ENCODE measurements around the gene PINLYP. TPM values are rescaled to one million over a fixed set of nuclear protein-coding genes. Genes with fewer than 3 reads are reported as not detected.

PINLYP gene
- total RNA-seq, 1 experiment from 2014 or later = 0.17 TPM

Other genes with a start within 250 kb of the PINLYP start
- not detected for gene CD177, start 222.1 kb upstream of the PINLYP start, total RNA-seq (2021; ENCODE audit: unreplicated experiment)
- gene TEX101, start 160.9 kb upstream of the PINLYP start, total RNA-seq (2021; ENCODE audit: unreplicated experiment) = not detected
- 3.6 TPM for gene LYPD3, start 110.2 kb upstream of the PINLYP start, total RNA-seq (2021; ENCODE audit: unreplicated experiment)
- gene PHLDB3, start 71.1 kb upstream of the PINLYP start, total RNA-seq (2021; ENCODE audit: unreplicated experiment) = 15.5 TPM
- gene ETHE1, start 48.6 kb upstream of the PINLYP start, total RNA-seq (2021; ENCODE audit: unreplicated experiment) = 64.3 TPM
- 1.9 TPM for gene ZNF575, start 42.6 kb upstream of the PINLYP start, total RNA-seq (2021; ENCODE audit: unreplicated experiment)
- 37.4 TPM for gene XRCC1, start 274 bp upstream of the PINLYP start, total RNA-seq (2021; ENCODE audit: unreplicated experiment)
- gene IRGQ, start 20.3 kb downstream of the PINLYP start, total RNA-seq (2021; ENCODE audit: unreplicated experiment) = 14.6 TPM
- gene ZNF576, start 20.8 kb downstream of the PINLYP start, total RNA-seq (2021; ENCODE audit: unreplicated experiment) = 11.2 TPM
- not detected for gene SRRM5, start 36.3 kb downstream of the PINLYP start, total RNA-seq (2021; ENCODE audit: unreplicated experiment)
- gene ZNF428, start 43.8 kb downstream of the PINLYP start, total RNA-seq (2021; ENCODE audit: unreplicated experiment) = 39.6 TPM
- 28.7 TPM for gene CADM4, start 64.0 kb downstream of the PINLYP start, total RNA-seq (2021; ENCODE audit: unreplicated experiment)
- 98.1 TPM for gene PLAUR, start 94.4 kb downstream of the PINLYP start, total RNA-seq (2021; ENCODE audit: unreplicated experiment)
- not detected for gene IRGC, start 140.3 kb downstream of the PINLYP start, total RNA-seq (2021; ENCODE audit: unreplicated experiment)
- 80.2 TPM for gene SMG9, start 179.2 kb downstream of the PINLYP start, total RNA-seq (2021; ENCODE audit: unreplicated experiment)
- gene KCNN4, start 205.2 kb downstream of the PINLYP start, total RNA-seq (2021; ENCODE audit: unreplicated experiment) = 72.9 TPM
- 7.6 TPM for gene LYPD5, start 226.6 kb downstream of the PINLYP start, total RNA-seq (2021; ENCODE audit: unreplicated experiment)

All from HCT116 (cell line).